Testis (tissue), 2 donors: Measurements from ENCODE around the gene OR11G2.
"Not testable (repeated sequence)": the region's sequence is repeated elsewhere in the genome, so short reads cannot be mapped to it uniquely, and the experiment has no call there.

Experiments used
- CTCF ChIP-seq, 3 experiments: fragments of 450-650 bp in 2 of 3; fragments of 200-600 bp in 1 of 3; sonication (generic) in 1 of 3; IDR thresholded peaks; one replicate each; pipeline ENCODE4 v1.5.1; 2016 to 2019; ENCODE audit warnings: antibody characterized with exemption in 3 of 3, mild to moderate bottlenecking in 2 of 3, moderate library complexity in 1 of 3
- POLR2A ChIP-seq: fragments of 450-650 bp; IDR thresholded peaks from one replicate; pipeline ENCODE4 v1.6.1; 2017; ENCODE audit warnings: antibody characterized with exemption, mild to moderate bottlenecking, moderate library complexity

DNA sequence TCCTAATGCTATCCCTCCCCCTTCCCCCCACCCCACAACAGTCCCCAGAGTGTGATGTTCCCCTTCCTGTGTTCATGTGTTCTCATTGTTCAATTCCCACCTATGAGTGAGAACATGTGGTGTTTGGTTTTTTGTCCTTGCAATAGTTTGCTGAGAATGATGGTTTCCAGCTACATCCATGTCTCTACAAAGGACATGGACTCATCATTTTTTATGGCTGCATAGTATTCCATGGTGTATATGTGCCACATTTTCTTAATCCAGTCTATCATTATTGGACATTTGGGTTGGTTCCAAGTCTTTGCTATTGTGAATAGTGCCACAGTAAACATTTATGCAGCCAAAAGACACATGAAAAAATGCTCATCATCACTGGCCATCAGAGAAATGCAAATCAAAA is 16.5 kb upstream of the OR11G2 start:
- TF ChIP-seq POLR2A; CTCF (IDR thresholded peaks at IDR 0.05): not testable (repeated sequence)
